GM23338 (cell line): Measurements from ENCODE around the gene CER1. TPM values are rescaled to one million over a fixed set of nuclear protein-coding genes. Genes with fewer than 3 reads are reported as not detected.
A peak's percentile ranks its signal among the peaks of the same experiment; 100 is the strongest.

Experiments
- ATAC-seq: fragments of 200-7000 bp; cut with Tn5 transposase; 3 replicates; pipeline ENCODE4 v1.9.1; 2020
- DNase-seq: peaks from one replicate; pipeline ENCODE4 v3.0.0-alpha.2; 2015; ENCODE audit warnings: low spot score
- H2AFZ ChIP-seq: fragments of 200-600 bp; sonication (generic); 2 replicates; pipeline ENCODE4 v1.8.0; 2016; ENCODE audit warnings: antibody characterized with exemption, mild to moderate bottlenecking, moderate library complexity
- H3F3A ChIP-seq: fragments of 200-600 bp; sonication (generic); replicated peaks from 2 replicates; pipeline ENCODE4 v1.8.0; 2017; ENCODE audit warnings: antibody characterized with exemption, mixed run types, low read depth
- H3K27ac ChIP-seq: fragments of 200-600 bp; sonication (generic); 2 replicates; pipeline ENCODE4 v1.6.1; 2016; ENCODE audit warnings: low read depth
- H3K27me3 ChIP-seq: fragments of 200-600 bp; sonication (generic); 2 replicates; pipeline ENCODE4 v1.8.0; 2016; ENCODE audit warnings: mild to moderate bottlenecking, mixed run types, moderate library complexity; ENCODE audit not compliant: insufficient read depth
- H3K36me3 ChIP-seq: fragments of 200-600 bp; sonication (generic); 2 replicates; pipeline ENCODE4 v1.8.0; 2016; ENCODE audit warnings: mild to moderate bottlenecking; ENCODE audit not compliant: insufficient read depth
- H3K4me1 ChIP-seq: fragments of 200-600 bp; sonication (generic); 2 replicates; pipeline ENCODE4 v1.8.0; 2016; ENCODE audit warnings: mild to moderate bottlenecking, moderate library complexity; ENCODE audit not compliant: insufficient read depth
- H3K4me2 ChIP-seq: fragments of 200-600 bp; sonication (generic); 2 replicates; pipeline ENCODE4 v1.7.1; 2017; ENCODE audit warnings: mixed run types
- H3K4me3 ChIP-seq: fragments of 200-600 bp; sonication (generic); 2 replicates; pipeline ENCODE4 v1.6.1; 2016; ENCODE audit warnings: mixed run types
- H3K79me2 ChIP-seq: fragments of 200-600 bp; sonication (generic); replicated peaks from 2 replicates; pipeline ENCODE4 v1.8.0; 2017; ENCODE audit warnings: mild to moderate bottlenecking; ENCODE audit not compliant: insufficient read depth
- H3K9me2 ChIP-seq: fragments of 200-600 bp; sonication (generic); 2 replicates; pipeline ENCODE4 v1.8.0; 2017; ENCODE audit not compliant: insufficient read depth
- H4K20me1 ChIP-seq: fragments of 200-600 bp; sonication (generic); replicated peaks from 2 replicates; pipeline ENCODE4 v1.8.0; 2017; ENCODE audit warnings: mild to moderate bottlenecking; ENCODE audit not compliant: insufficient read depth
- H3K27ac Mint-ChIP-seq: 2 replicates; pipeline ENCODE4 v1.8.0; 2020; ENCODE audit warnings: inconsistent platforms, mild to moderate bottlenecking, moderate library complexity, mixed read lengths
- H3K27me3 Mint-ChIP-seq: 3 replicates; pipeline ENCODE4 v1.8.0; 2022; ENCODE audit warnings: low read depth, mild to moderate bottlenecking, moderate library complexity, mixed read lengths, inconsistent platforms; ENCODE audit not compliant: insufficient read depth, poor library complexity
- H3K36me3 Mint-ChIP-seq: 3 replicates; pipeline ENCODE4 v1.8.0; 2021; ENCODE audit warnings: low read depth, mild to moderate bottlenecking, inconsistent platforms, moderate library complexity, mixed read lengths
- H3K4me1 Mint-ChIP-seq: 3 replicates; pipeline ENCODE4 v1.8.0; 2020; ENCODE audit warnings: mild to moderate bottlenecking, inconsistent platforms, mixed read lengths
- H3K4me3 Mint-ChIP-seq: 3 replicates; pipeline ENCODE4 v1.8.0; 2021; ENCODE audit warnings: moderate library complexity, mild to moderate bottlenecking, inconsistent platforms, mixed read lengths
- H3K9me3 Mint-ChIP-seq: 3 replicates; pipeline ENCODE4 v1.8.0; 2020; ENCODE audit warnings: moderate library complexity, mild to moderate bottlenecking, inconsistent platforms, mixed read lengths
- EZH2phosphoT487 ChIP-seq: fragments of 200-600 bp; sonication (generic); IDR thresholded peaks from one replicate; pipeline ENCODE4 v1.8.1; 2018; ENCODE audit warnings: antibody characterized with exemption; ENCODE audit not compliant: unreplicated experiment
- JUNB ChIP-seq: IDR thresholded peaks from one replicate; pipeline ENCODE4 v1.6.1; 2016; ENCODE audit warnings: antibody characterized with exemption; ENCODE audit not compliant: unreplicated experiment
- NANOG ChIP-seq: IDR thresholded peaks from 2 replicates; pipeline ENCODE4 v1.6.1; 2016; ENCODE audit warnings: antibody characterized with exemption, borderline replicate concordance
- POLR2AphosphoS5 ChIP-seq: IDR thresholded peaks from 2 replicates; pipeline ENCODE4 v1.6.1; 2016; ENCODE audit warnings: antibody characterized with exemption, low read depth
- STAT1 ChIP-seq: IDR thresholded peaks from one replicate; pipeline ENCODE4 v1.6.1; 2016; ENCODE audit warnings: antibody characterized with exemption; ENCODE audit not compliant: unreplicated experiment
- ZNF331 ChIP-seq: fragments of 250-450 bp; sonication (Bioruptor Pico); IDR thresholded peaks from 2 replicates; pipeline ENCODE4 v1.5.0; 2020; ENCODE audit warnings: low read depth, mild to moderate bottlenecking, moderate library complexity
- ZNF462 ChIP-seq: fragments of 250-450 bp; sonication (Bioruptor Pico); IDR thresholded peaks from 2 replicates; pipeline ENCODE4 v1.5.0; 2020; ENCODE audit warnings: mild to moderate bottlenecking, moderate library complexity
- polyA plus RNA-seq: library from polyadenylated mRNA; unstranded; fragments of >200 nt; fragmentation: Nextera tagmentation; extraction: Ambion mirVana; gene quantifications from 2 replicates; pipeline ENCODE4 v1.2.1, GENCODE V29; 2016
- total RNA-seq: library from RNA; depleted of rRNA; stranded (reverse); fragments of >200 nt; shearing (Covaris generic); gene quantifications from 2 replicates; pipeline ENCODE4 v1.2.3, GENCODE V29; 2014
- TF ChIP-seq, protein P1 (sequence below): IDR thresholded peaks from 2 replicates; pipeline ENCODE4 v1.6.1; 2016; ENCODE audit warnings: antibody characterized with exemption
- TF ChIP-seq, protein P2 (sequence below), 2 experiments: fragments of 200-600 bp in 1 of 2; sonication (generic) in 1 of 2; conservative IDR thresholded peaks; 2 replicates each; pipeline versions ENCODE4 v1.5.1 to v1.6.1; 2016 to 2017; ENCODE audit warnings: antibody characterized with exemption in 2 of 2, low read depth in 2 of 2, mild to moderate bottlenecking in 2 of 2, moderate library complexity in 1 of 2

Gene CER1
- total and polyA plus RNA-seq, 2 experiments from 2014 or later: 0.73 to 4.4 TPM

GRCh38 chr9:14750821-14751220, 28.3 kb upstream of the CER1 start (continued):
- TF ChIP-seq, protein P1, sequence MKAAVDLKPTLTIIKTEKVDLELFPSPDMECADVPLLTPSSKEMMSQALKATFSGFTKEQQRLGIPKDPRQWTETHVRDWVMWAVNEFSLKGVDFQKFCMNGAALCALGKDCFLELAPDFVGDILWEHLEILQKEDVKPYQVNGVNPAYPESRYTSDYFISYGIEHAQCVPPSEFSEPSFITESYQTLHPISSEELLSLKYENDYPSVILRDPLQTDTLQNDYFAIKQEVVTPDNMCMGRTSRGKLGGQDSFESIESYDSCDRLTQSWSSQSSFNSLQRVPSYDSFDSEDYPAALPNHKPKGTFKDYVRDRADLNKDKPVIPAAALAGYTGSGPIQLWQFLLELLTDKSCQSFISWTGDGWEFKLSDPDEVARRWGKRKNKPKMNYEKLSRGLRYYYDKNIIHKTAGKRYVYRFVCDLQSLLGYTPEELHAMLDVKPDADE: no peak
- TF ChIP-seq POLR2AphosphoS5: no peak
- TF ChIP-seq STAT1: no peak
- TF ChIP-seq NANOG: no peak

GRCh38 chr9:14749741-14750211, 27.2 kb upstream of the CER1 start:
- Histone ChIP-seq H4K20me1 (no peaks in the 10 kb centered on the region), H3K4me3 (no peak overlapping the region), H3F3A (no peaks in the 10 kb centered on the region), H3K4me1 (peaks cover 10% of the 10 kb centered on the region; the same call in 1 of the 2 replicates), H3K9me2 (no peaks in the 10 kb centered on the region), H2AFZ (peak overlapping the region; percentile 77), H3K27me3 (no peaks in the 10 kb centered on the region), H3K27ac (no peak overlapping the region), H3K4me2 (peak overlapping the region; percentile 18; the same call in 1 of the 2 replicates), H3K36me3 (no peaks in the 10 kb centered on the region), H3K79me2 (no peaks in the 10 kb centered on the region)
- Mint-ChIP-seq H3K4me1 (peaks cover 20% of the 10 kb centered on the region), H3K27ac (peak overlapping the region; percentile 29; the same call in 1 of the 2 replicates), H3K36me3 (no peaks in the 10 kb centered on the region), H3K27me3 (peaks cover 4% of the 10 kb centered on the region), H3K4me3 (no peak overlapping the region), H3K9me3 (no peaks in the 10 kb centered on the region; the same call in 2 of the 3 replicates)
- DNase-seq (peak; percentile 17), ATAC-seq (peak; percentile 30; the same call in 2 of the 3 replicates)
- no peak for TF ChIP-seq JUNB
- no peak for TF ChIP-seq POLR2AphosphoS5
- TF ChIP-seq EZH2phosphoT487: no peak
- no peak for TF ChIP-seq ZNF331
- no peak for TF ChIP-seq NANOG
- TF ChIP-seq, protein P2, sequence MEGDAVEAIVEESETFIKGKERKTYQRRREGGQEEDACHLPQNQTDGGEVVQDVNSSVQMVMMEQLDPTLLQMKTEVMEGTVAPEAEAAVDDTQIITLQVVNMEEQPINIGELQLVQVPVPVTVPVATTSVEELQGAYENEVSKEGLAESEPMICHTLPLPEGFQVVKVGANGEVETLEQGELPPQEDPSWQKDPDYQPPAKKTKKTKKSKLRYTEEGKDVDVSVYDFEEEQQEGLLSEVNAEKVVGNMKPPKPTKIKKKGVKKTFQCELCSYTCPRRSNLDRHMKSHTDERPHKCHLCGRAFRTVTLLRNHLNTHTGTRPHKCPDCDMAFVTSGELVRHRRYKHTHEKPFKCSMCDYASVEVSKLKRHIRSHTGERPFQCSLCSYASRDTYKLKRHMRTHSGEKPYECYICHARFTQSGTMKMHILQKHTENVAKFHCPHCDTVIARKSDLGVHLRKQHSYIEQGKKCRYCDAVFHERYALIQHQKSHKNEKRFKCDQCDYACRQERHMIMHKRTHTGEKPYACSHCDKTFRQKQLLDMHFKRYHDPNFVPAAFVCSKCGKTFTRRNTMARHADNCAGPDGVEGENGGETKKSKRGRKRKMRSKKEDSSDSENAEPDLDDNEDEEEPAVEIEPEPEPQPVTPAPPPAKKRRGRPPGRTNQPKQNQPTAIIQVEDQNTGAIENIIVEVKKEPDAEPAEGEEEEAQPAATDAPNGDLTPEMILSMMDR (conservative IDR thresholded peaks at IDR 0.05; ENCODE audit: low read depth in 2 of 2): no peak
- no peak for TF ChIP-seq ZNF462 (CRISPR knock-in tag)
